Measurements from ENCODE around the gene CREG2. TPM values are rescaled to one million over a fixed set of nuclear protein-coding genes. Genes with fewer than 3 reads are reported as not detected.

Gene CREG2
- total and polyA plus RNA-seq, 7 donors = 0.06 to 0.36 (median 0.28) TPM; not detected in 4

DNA sequence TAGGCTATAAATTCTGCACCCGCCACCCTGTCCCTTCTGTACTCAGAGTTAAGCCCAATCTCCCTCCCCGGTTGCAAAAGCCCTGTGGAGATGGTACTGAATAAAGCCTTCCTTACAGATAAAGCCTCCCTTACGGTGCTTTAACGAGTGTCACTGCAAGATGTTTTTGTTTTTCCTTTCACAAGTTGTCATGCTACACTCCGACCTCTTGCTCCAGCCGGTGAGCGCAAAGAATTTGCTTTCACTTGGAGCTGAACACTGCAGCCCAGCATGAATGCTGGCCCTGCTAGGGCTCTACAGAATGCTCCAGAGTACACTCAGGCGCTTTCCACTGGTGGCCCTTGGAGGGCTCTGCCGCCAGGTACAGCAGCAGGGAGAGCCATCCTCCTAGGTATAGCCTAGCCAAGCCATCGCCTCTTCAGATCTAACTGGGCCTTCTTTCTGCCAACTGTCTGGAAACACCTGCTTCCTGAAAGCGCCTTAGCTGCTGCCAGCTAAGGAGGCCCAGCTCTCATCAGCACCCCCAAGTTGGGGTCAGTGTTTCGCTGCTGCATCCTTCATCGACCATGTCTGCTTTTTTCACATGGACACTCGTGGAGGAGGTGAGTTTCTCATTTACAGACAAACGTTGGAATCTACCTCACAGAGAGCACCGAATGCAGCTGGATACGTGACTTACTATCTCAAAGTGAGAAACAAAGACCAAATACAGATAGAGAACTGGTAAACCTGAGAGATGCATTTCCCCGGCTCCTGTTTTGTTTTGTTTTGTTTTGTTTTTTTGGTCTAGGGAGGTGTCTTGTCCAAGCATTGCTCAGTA, 13.4 kb upstream of the CREG2 start:
- Histone ChIP-seq H3K4me3 (no peak overlapping the region), H3K36me3 (no peaks in the 10 kb centered on the region), H3K27me3 (peaks cover 0 to 10% (median 0%) of the 10 kb centered on the region in 3 donors), H3K9me3 (no peaks in the 10 kb centered on the region), H3K4me1 (no peaks in the 10 kb centered on the region), H3K27ac (no peak overlapping the region)
- 57 to 73% methylated on average over 18 of the region's 18 CpGs for WGBS, 2 donors
- DNase-seq = no peak
- intact Hi-C loops (cut with DNase I) = no loop called here
- no peak for TF ChIP-seq EP300 (IDR thresholded peaks at IDR 0.05)
- TF ChIP-seq POLR2AphosphoS5 (IDR thresholded peaks at IDR 0.05) = no peak
- TF ChIP-seq, protein P1, sequence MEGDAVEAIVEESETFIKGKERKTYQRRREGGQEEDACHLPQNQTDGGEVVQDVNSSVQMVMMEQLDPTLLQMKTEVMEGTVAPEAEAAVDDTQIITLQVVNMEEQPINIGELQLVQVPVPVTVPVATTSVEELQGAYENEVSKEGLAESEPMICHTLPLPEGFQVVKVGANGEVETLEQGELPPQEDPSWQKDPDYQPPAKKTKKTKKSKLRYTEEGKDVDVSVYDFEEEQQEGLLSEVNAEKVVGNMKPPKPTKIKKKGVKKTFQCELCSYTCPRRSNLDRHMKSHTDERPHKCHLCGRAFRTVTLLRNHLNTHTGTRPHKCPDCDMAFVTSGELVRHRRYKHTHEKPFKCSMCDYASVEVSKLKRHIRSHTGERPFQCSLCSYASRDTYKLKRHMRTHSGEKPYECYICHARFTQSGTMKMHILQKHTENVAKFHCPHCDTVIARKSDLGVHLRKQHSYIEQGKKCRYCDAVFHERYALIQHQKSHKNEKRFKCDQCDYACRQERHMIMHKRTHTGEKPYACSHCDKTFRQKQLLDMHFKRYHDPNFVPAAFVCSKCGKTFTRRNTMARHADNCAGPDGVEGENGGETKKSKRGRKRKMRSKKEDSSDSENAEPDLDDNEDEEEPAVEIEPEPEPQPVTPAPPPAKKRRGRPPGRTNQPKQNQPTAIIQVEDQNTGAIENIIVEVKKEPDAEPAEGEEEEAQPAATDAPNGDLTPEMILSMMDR (IDR thresholded peaks at IDR 0.05) = no peak
- no peak for TF ChIP-seq POLR2A (IDR thresholded peaks at IDR 0.05)

DNA sequence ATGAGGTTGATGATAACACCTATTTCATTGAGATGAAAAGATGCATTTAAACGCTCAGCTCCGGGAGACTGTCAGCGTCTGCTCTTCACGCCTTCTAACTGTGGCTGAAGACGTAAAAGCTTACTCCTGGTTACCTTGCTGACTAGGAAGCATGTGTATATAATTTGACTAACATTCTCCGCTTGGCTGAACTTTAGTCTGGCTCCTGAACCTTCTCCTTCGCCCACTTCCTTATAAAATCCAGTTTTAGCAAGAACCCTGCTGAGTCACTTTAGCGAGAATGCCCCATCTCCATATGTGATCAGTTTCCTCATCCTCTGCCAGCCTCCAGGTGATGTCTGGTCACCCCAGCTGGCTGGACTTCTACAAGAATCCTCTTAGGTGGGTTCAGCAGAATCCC, 12.7 kb upstream of the CREG2 start:
- TF ChIP-seq POLR2A (IDR thresholded peaks at IDR 0.05) (no peak), POLR2AphosphoS5 (IDR thresholded peaks at IDR 0.05) (no peak), EP300 (IDR thresholded peaks at IDR 0.05) (no peak)
- TF ChIP-seq, protein P1 (IDR thresholded peaks at IDR 0.05) = no peak
- no peak overlapping the region for H3K27ac ChIP-seq

DNA sequence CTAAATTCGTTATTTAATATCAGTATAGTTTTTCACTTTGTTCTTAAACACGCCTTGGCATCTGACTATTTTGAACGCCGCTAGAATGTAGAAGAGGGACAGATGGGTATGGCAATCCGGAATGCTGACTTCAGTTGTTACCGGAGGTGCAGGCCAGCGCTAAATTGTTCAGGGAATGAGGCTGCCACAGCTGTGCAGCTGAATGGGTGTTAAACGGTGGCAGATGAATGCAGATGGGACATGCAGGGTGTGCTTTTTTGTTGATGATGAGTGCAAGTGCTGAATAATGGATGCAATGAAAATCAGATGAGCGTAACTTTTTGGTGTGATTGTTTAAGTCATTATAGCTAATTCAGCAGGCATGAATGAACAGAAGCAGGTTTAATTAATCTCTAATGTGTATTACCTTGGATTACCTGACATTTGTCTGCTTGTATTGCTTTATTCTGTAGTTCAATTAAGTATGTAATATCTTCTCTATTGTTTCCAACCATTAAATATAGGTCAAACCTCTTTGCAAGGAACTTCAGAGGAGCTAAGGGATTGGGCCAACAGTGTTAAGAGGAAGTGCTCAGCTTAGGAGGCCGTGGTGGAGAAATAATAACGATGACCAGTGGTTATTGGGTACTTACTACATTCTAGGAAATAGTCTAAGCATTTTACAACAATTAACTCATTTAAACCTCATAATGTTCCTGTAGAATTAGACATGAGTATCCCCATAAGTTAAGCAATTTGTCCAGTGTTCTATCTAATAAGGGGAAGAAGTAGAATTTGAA, 11.9 kb upstream of the CREG2 start:
- no peaks in the 10 kb centered on the region for H3K36me3 ChIP-seq
- intact Hi-C loops (cut with DNase I) = no loop called here
- no peak for DNase-seq
- no peaks in the 10 kb centered on the region for H3K9me3 ChIP-seq
- WGBS, 2 donors = 86 to 91% methylated on average over 11 of the region's 11 CpGs
- no peak overlapping the region for H3K4me3 ChIP-seq
- TF ChIP-seq, protein P1 (IDR thresholded peaks at IDR 0.05) = no peak
- TF ChIP-seq EP300 (IDR thresholded peaks at IDR 0.05) = no peak
- no peak for TF ChIP-seq POLR2A (IDR thresholded peaks at IDR 0.05)
- no peak for TF ChIP-seq POLR2AphosphoS5 (IDR thresholded peaks at IDR 0.05)
- H3K27me3 ChIP-seq = peaks cover 0 to 10% (median 0%) of the 10 kb centered on the region in 3 donors
- H3K27ac ChIP-seq = no peak overlapping the region
- no peaks in the 10 kb centered on the region for H3K4me1 ChIP-seq

More for the DNA sequence above, 12.7 kb upstream of the CREG2 start:
- Histone ChIP-seq H3K27me3 (peaks cover 0 to 10% (median 0%) of the 10 kb centered on the region in 3 donors), H3K9me3 (no peaks in the 10 kb centered on the region), H3K4me1 (no peaks in the 10 kb centered on the region), H3K36me3 (no peaks in the 10 kb centered on the region), H3K4me3 (no peak overlapping the region)
- WGBS, 2 donors = 27 to 48% methylated on average over 8 of the region's 8 CpGs
- intact Hi-C loops (cut with DNase I) = no loop called here
- DNase-seq = no peak

DNA sequence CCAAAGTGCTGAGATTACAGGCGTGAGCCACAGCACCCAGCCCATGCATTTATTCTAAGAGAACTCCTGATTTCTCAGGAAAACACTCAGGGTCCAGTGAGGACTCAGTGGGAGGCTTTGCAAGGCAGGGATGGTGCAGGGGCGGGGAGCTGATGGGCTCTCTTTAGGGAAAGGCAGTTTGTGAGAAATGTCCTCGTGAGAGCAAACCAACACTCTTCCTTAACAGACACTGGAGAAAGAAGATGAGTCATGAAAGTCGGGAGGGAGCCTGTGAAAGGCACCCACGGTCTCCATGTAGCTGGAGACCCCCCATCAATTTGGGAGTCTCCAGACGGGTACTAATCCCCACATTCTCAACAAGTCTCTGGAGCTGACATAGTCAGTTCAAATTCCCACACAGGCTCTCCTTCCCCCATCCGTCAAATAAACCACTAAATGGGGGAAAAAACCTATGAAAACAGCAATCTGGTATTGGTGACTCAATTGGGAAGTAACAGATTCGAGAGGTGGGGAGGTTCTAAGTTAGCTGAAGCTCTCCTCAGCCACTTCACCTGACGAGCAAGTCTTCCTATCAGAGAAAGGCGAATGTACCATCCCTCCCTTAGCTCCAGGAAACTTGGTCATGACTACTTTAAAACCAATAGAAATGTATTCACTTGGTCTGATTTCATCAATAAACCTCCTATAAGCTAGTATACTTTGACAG, 11.0 kb upstream of the CREG2 start:
- intact Hi-C loops (cut with DNase I) = no loop called here
- no peaks in the 10 kb centered on the region for H3K9me3 ChIP-seq
- no peaks in the 10 kb centered on the region for H3K4me1 ChIP-seq
- H3K4me3 ChIP-seq = no peak overlapping the region
- peaks cover 0 to 10% (median 0%) of the 10 kb centered on the region in 3 donors for H3K27me3 ChIP-seq
- H3K27ac ChIP-seq = no peak overlapping the region
- no peaks in the 10 kb centered on the region for H3K36me3 ChIP-seq
- DNase-seq = no peak
- TF ChIP-seq EP300 (IDR thresholded peaks at IDR 0.05) (no peak), POLR2AphosphoS5 (IDR thresholded peaks at IDR 0.05) (no peak), POLR2A (IDR thresholded peaks at IDR 0.05) (no peak)
- TF ChIP-seq, protein P1 (IDR thresholded peaks at IDR 0.05) = no peak
- 79 to 83% methylated on average over 10 of the region's 10 CpGs for WGBS, 2 donors

All from sigmoid colon (tissue), 7 donors.